GM23248 (cell line): ENCODE data around the gene TMIGD3. TPM values are rescaled to one million over a fixed set of nuclear protein-coding genes. Genes with fewer than 3 reads are reported as not detected.
A peak's percentile ranks its signal among the peaks of the same experiment; 100 is the strongest.

Experiments used
- DNase-seq: peaks from one replicate; pipeline ENCODE4 v3.0.0-alpha.2; 2015
- H2AFZ ChIP-seq: fragments of 200-600 bp; sonication (generic); 2 replicates; pipeline ENCODE4 v1.6.1; 2016; ENCODE audit warnings: antibody characterized with exemption
- H3F3A ChIP-seq: fragments of 200-600 bp; sonication (generic); 2 replicates; pipeline ENCODE4 v1.6.1; 2016; ENCODE audit warnings: mild to moderate bottlenecking, antibody characterized with exemption, mixed run types; ENCODE audit not compliant: insufficient read depth
- H3K27ac ChIP-seq: fragments of 200-600 bp; sonication (generic); 2 replicates; pipeline ENCODE4 v1.5.1; 2016; ENCODE audit warnings: mild to moderate bottlenecking
- H3K27me3 ChIP-seq: fragments of 200-600 bp; sonication (generic); replicated peaks from 2 replicates; pipeline ENCODE4 v1.6.1; 2016; ENCODE audit warnings: mild to moderate bottlenecking; ENCODE audit not compliant: insufficient read depth
- H3K36me3 ChIP-seq: fragments of 200-600 bp; sonication (generic); 2 replicates; pipeline ENCODE4 v1.6.1; 2016; ENCODE audit warnings: low read depth, mild to moderate bottlenecking
- H3K4me1 ChIP-seq: fragments of 200-600 bp; sonication (generic); 2 replicates; pipeline ENCODE4 v1.6.1; 2016; ENCODE audit warnings: mild to moderate bottlenecking; ENCODE audit not compliant: insufficient read depth
- H3K4me2 ChIP-seq: fragments of 200-600 bp; sonication (generic); one replicate; pipeline ENCODE4 v1.6.1; 2016; ENCODE audit warnings: mild to moderate bottlenecking; ENCODE audit not compliant: unreplicated experiment
- H3K4me3 ChIP-seq: fragments of 200-600 bp; sonication (generic); 2 replicates; pipeline ENCODE4 v1.5.1; 2016; ENCODE audit warnings: mild to moderate bottlenecking
- H3K79me2 ChIP-seq: fragments of 200-600 bp; sonication (generic); 2 replicates; pipeline ENCODE4 v1.6.1; 2016; ENCODE audit warnings: mild to moderate bottlenecking; ENCODE audit not compliant: insufficient read depth
- H3K9ac ChIP-seq: fragments of 200-600 bp; sonication (generic); 2 replicates; pipeline ENCODE4 v1.6.1; 2016; ENCODE audit warnings: mild to moderate bottlenecking
- H3K9me2 ChIP-seq: fragments of 200-600 bp; sonication (generic); 2 replicates; pipeline ENCODE4 v1.6.1; 2016; ENCODE audit warnings: mixed run types, mild to moderate bottlenecking, moderate library complexity; ENCODE audit not compliant: insufficient read depth
- H3K9me3 ChIP-seq: fragments of 200-600 bp; sonication (generic); one replicate; pipeline ENCODE4 v1.6.1; 2017; ENCODE audit warnings: low read depth
- H4K20me1 ChIP-seq: fragments of 200-600 bp; sonication (generic); 2 replicates; pipeline ENCODE4 v1.6.0; 2016; ENCODE audit not compliant: insufficient read depth
- EZH2 ChIP-seq: fragments of 200-600 bp; sonication (generic); IDR thresholded peaks from 2 replicates; pipeline ENCODE4 v1.6.1; 2018; ENCODE audit warnings: antibody characterized with exemption, mild to moderate bottlenecking; ENCODE audit not compliant: insufficient read depth, poor library complexity, severe bottlenecking
- EZH2phosphoT487 ChIP-seq: fragments of 200-600 bp; sonication (generic); IDR thresholded peaks from 2 replicates; pipeline ENCODE4 v1.6.1; 2018; ENCODE audit warnings: antibody characterized with exemption, moderate library complexity, mild to moderate bottlenecking, low read depth; ENCODE audit not compliant: insufficient read depth
- WGBS, 2 experiments: methylation state at CpG; one replicate each; pipeline ENCODE4 v1.1.6; 2015 to 2017; ENCODE audit warnings: low lambda C conversion rate in 2 of 2, low coverage in 1 of 2; ENCODE audit errors: missing lambda C conversion rate in 2 of 2; 5-methylcytosine and 5-hydroxymethylcytosine counted together
- in situ Hi-C: fragments of 300-500 bp; cut with MboI; formaldehyde crosslinking; loops from 2 replicates; pipeline ENCODE4 v1.15.0; 2020
- polyA plus RNA-seq: library from polyadenylated mRNA; unstranded; fragments of >200 nt; fragmentation: Nextera tagmentation; extraction: Ambion mirVana; gene quantifications from 2 replicates; pipeline ENCODE4 v1.2.1, GENCODE V29; 2016
- total RNA-seq: library from RNA; depleted of rRNA; stranded (reverse); fragments of >200 nt; shearing (Covaris generic); gene quantifications from 2 replicates; pipeline ENCODE4 v1.2.3, GENCODE V29; 2014

Gene TMIGD3
- total and polyA plus RNA-seq, 2 experiments from 2014 or later = not detected

GRCh38 chr1:111515291-111516004 is 12.0 kb upstream of the TMIGD3 start:
- Histone ChIP-seq H4K20me1 (no peaks in the 10 kb centered on the region), H3K9ac (peak overlapping the region; percentile 28; the same call in 1 of the 2 replicates), H3K36me3 (no peaks in the 10 kb centered on the region), H3K27me3 (no peaks in the 10 kb centered on the region), H3K27ac (no peak overlapping the region), H3K9me2 (no peaks in the 10 kb centered on the region), H3F3A (no peaks in the 10 kb centered on the region), H3K4me2 (peak overlapping the region; percentile 71), H3K4me3 (peak overlapping the region; percentile 58), H3K9me3 (no peaks in the 10 kb centered on the region), H3K4me1 (no peaks in the 10 kb centered on the region), H3K79me2 (no peaks in the 10 kb centered on the region), H2AFZ (peak overlapping the region; percentile 77)
- WGBS, 2 experiments = 13 to 21% methylated on average over 26 to 39 of the region's 40 CpGs
- peak; percentile 78 for DNase-seq
- in situ Hi-C loops = no loop called here
- no peak for TF ChIP-seq EZH2

DNA sequence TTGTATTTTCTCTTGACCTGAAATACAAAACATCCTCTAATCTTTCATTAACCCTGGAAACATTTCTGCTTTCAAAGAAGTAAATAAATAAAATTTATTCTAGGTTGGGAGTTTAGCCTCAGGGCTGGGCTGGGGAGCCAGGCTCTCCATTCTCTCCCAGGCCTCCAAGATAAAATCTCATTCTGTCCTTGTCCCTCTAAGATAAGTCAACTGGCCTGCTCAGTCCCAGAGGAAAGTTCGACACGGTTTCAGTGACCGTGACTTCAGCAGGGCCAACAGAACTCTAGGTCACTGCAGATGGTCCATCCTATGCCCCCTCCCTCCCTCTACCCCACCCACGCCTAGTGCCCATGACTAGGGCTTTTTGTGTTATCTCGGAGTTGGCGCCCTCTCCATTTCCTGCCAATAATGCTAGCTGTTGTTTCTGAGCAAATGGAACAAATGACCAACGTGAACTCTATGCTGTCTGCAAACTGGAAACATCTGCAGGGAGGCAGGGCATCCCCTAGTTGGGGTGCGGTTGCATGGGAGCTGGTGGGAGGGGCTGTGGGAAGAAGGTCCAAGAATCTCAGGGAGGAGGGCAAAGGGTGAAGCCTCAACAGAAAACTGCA is 10.1 kb upstream of the TMIGD3 start:
- Histone ChIP-seq H3K9me3 (no peaks in the 10 kb centered on the region), H3K79me2 (no peaks in the 10 kb centered on the region), H4K20me1 (no peaks in the 10 kb centered on the region), H3K9ac (no peak overlapping the region), H2AFZ (no peak overlapping the region), H3F3A (no peaks in the 10 kb centered on the region), H3K4me1 (no peaks in the 10 kb centered on the region), H3K27me3 (no peaks in the 10 kb centered on the region), H3K4me2 (no peak overlapping the region), H3K36me3 (no peaks in the 10 kb centered on the region), H3K9me2 (no peaks in the 10 kb centered on the region), H3K4me3 (no peak overlapping the region), H3K27ac (no peak overlapping the region)
- 71% methylated on average over 8 of the region's 8 CpGs for WGBS, 2 experiments
- DNase-seq = no peak
- in situ Hi-C loops = no loop called here
- TF ChIP-seq EZH2phosphoT487 = no peak
- no peak for TF ChIP-seq EZH2

- no peak for TF ChIP-seq EZH2phosphoT487
- no peak for TF ChIP-seq EZH2
- H3K9me3 ChIP-seq = no peaks in the 10 kb centered on the region
- 93 to 98% methylated on average over 3 of the region's 3 CpGs for WGBS, 2 experiments
- peaks cover 2% of the 10 kb centered on the region for H3K4me1 ChIP-seq
- no peaks in the 10 kb centered on the region for H4K20me1 ChIP-seq
- no peak overlapping the region for H3K4me3 ChIP-seq
- in situ Hi-C loops = no loop called here
- H3K27me3 ChIP-seq = no peaks in the 10 kb centered on the region
- H3K79me2 ChIP-seq = no peaks in the 10 kb centered on the region
- H3K9ac ChIP-seq = no peak overlapping the region
- no peak for DNase-seq
- no peaks in the 10 kb centered on the region for H3K36me3 ChIP-seq
- no peak overlapping the region for H3K4me2 ChIP-seq
- H3F3A ChIP-seq = no peaks in the 10 kb centered on the region
- H3K9me2 ChIP-seq = no peaks in the 10 kb centered on the region
- H3K27ac ChIP-seq = no peak overlapping the region
- no peak overlapping the region for H2AFZ ChIP-seq
Measured at GRCh38 chr1:111512931-111513330, 9.5 kb upstream of the TMIGD3 start.

DNA sequence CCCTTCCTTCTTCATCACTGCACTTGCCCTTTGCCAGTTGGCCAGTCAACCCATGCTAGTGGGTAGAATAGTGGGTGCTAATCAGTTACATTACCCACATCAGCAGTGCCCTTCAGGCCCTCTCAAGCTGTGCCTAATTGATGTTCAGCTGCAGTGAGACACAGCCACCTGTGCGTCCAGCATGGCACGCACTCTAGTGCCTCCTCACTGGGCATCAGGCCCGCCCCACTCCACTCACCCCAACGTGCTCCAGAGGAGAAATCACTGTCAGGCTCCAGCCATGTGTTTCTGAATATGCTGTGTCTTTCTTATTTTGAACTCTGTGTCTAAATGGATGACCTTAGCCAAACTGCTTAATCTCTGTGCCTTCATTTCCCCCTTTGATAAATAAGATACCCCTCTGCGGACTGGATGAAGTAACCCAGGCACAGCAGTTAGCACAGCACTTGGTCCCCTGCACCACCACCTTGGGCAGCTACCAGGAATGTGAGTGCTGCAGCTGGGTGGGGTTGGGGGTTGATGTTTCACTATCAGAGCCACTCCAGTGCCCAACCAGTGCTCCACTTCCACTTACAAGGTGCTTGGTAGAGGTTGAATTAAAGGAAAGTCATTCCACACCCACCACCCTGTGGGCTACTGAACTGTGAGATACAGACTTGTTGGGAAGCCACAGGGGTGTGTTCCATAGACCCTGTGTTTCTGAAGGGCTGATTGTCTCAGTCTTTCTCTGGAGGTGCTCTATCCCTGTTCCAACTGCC is 8.9 kb upstream of the TMIGD3 start:
- Histone ChIP-seq H3K4me1 (peaks cover 8% of the 10 kb centered on the region), H3K79me2 (no peaks in the 10 kb centered on the region), H3F3A (peaks cover 3% of the 10 kb centered on the region; the same call in 1 of the 2 replicates), H3K27me3 (no peaks in the 10 kb centered on the region), H3K36me3 (no peaks in the 10 kb centered on the region), H4K20me1 (no peaks in the 10 kb centered on the region), H3K9ac (no peak overlapping the region), H3K9me3 (no peaks in the 10 kb centered on the region), H3K4me2 (no peak overlapping the region), H3K27ac (no peak overlapping the region), H3K9me2 (no peaks in the 10 kb centered on the region), H2AFZ (no peak overlapping the region), H3K4me3 (no peak overlapping the region)
- no peak for TF ChIP-seq EZH2
- TF ChIP-seq EZH2phosphoT487 = no peak
- in situ Hi-C loops = no loop called here
- no peak for DNase-seq
- WGBS, 2 experiments = 83 to 91% methylated on average over 5 of the region's 5 CpGs
